Activated CD8-positive, alpha-beta memory T cell treated with anti-CD3 and anti-CD28 coated beads for 4 hours (primary cell): ENCODE data around the gene NEDD4L.
A peak's percentile ranks its signal among the peaks of the same experiment; 100 is the strongest.

Source experiments
- DNase-seq, 2 donors: peaks; one replicate each; pipeline ENCODE4 v3.0.0-alpha.2; 2020; ENCODE audit warnings: low read depth in 2 of 2

NEDD4L gene

DNA sequence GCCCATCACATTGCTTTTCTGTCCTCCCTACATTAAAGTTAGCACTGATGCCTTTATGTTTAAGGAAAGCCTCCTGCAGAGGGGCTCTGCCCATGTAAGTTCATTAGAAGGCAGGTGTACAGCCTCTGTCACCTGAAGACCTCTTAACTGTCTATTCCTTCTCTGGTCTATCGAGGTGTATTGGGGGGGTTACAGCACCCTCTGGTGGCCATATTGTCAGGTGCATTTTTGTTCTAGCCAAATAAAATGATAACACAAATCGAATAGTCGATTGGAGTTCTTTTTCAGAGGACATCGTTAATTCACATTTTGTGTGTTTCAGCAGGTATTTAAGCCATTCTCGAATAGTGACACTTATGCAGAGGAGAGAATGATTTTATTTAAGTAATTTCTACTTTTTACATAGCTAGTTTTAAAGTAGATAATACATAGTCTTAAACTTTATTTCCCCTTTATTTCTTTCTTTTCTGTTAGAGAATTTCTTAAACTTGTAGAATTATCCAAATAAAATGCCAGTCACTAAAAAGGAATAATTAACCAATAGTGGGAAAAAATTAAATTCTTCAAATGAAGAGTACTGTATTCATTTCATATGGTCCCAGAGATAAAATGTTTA is 136.8 kb downstream of the NEDD4L start:
- peak; percentile 18 to 31 for DNase-seq

DNA sequence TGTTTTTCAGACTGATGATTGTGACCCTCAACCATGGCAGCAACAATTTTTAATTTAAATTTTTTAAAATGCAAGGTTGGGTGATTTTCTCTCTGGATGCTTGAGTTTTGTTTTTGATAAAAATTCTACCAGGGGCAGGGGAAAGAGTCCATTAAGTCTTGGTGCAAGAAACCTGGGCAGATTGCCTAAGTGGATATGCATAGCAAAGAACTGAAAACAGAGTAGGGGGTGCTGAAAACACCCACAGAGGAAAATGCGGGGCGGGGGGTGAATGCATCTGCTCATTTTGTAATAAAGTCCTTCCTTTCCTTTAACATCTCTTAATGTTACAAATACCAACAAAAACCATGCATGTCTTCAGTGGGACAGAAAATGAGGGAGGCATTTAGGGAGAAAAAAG is 138.0 kb downstream of the NEDD4L start:
- DNase-seq = no peak

DNA sequence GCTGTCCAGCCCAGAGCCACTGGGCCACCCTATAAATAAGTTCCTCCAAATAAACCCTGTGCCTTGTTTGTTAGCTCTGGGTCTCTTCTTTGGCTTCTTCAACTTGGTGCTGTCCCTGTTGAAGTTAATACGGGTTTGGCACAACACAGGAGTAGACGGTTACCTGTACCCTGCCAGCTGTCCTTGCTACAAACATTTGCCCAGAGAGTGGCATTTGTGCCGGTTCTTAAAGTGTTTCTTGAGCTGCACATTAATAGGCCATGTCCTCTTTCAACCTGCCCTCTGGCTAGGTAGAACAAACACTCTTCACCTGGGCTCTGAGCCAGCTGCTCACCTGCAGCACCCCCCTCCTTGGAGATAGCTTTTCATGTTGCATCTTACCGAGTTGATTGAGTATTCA is 139.2 kb downstream of the NEDD4L start:
- DNase-seq = no peak

DNA sequence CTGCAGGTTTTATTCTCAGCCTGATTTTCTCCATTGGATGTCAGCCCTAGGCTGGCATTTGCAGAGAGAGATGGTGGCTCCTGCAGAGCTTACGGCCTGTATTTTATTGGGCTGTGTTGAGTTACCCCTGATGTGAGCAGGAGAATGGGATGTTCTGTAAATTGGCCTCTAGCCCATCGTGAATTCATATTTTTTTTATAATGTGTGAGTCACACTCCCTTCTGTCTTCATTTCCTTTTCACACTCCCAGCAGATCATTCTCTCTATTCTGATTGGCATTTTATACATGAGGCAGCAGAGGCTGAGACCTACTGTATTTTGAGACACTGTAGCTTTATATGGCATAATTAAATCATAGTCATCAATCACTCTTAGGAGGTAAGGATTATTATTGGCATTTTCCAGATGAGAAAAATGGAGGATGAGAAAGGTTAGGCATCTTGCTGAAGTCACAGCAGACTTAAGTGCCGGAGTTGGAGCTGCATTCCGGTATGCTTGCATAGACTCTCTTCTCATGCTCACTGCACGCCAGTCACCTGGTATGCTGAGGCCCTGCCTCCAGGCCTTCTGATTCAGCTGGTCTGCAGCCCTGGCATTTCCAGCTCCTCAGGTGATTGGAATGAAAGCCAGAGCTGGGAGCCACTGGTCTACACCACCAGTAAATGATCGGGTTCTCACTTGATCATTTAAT is 142.4 kb downstream of the NEDD4L start:
- DNase-seq = no peak

DNA sequence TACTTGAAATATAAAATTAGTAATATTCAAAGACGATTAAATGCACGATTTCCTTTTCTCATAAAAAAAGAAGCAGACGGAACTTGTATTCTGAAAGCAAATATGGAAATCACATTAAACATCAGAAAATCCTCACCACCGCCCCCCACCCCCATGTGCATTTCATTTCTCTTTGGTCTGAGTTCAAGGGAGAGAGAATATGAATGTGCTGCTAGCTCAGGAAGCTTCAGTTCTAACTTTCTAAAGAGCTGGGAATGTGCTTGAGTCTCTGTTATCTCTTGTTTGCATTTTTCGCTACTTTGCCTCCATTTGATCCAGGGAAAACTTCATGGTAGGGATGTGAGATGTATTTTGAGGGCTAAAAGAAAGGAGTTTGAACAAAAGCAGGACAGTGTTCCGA is 143.6 kb downstream of the NEDD4L start:
- DNase-seq = no peak

DNA sequence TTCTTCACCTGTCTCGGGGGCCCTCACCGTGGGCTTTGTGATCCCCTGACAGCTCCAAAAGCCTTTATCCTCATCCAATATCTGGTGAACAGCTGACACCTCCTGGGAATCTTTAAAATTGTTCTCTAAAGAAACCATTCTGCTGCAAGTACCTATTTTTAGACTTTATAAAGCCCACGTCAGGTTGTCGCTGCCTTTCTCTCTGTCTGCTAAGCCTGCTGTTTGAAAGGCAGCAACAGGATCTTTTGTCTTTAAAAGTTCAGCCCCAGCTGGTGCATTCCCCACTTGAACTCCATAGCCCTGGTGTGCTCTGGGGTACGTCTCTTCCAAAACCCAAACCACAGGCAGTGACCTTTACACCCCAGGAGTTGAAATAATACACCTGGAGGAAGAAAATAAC is 145.0 kb downstream of the NEDD4L start:
- DNase-seq = no peak

DNA sequence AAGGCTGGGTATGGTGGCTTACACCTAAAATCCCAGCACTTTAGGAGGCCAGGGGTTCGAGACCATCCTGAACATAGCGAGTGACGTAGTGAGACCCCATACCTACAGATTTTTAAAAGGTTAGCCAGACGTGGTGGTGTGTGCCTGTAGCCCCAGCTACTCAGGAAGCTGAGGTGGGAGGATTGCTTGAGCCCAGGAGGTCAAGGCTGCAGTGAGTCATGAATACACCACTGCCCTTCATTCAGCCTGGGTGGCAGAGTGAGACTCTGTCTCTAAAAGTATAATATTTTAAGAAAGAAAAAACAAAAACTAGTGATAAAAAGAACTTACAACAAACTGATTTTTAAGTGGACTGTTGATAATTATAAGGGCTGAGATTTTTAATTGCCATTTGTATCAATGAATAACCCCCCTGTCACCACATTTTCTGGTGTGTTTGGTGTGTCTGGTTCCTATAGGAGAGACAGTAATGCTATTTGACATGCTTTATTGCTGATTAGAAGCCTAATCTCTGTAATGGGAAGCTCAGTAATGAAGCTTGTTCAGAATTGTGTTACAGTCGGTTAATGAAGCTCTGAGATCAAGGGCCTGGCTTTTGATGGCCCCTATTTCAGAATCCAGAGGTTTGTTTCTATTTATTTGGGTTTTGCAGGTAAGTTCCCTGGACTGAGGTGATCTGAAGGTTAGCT is 147.0 kb downstream of the NEDD4L start:
- no peak for DNase-seq

DNA sequence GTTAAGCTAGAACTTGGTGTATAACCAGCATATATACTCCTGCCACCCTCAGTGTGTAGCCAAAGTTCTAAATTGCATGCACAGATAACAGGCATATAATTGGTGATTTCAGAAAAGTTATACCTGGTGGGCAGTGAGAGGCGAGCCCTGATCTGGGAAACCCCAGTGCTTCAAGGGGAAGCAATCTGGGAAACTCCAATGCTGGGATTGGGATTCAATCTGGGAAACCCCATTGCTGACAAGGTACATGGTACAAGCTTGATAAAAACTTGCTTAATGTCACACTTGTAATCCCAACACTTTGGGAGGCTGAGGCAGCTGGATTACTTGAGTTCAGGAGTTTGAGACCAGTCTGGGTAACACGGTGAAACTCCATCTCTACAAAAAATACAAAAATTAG is 147.6 kb downstream of the NEDD4L start:
- DNase-seq = no peak

DNA sequence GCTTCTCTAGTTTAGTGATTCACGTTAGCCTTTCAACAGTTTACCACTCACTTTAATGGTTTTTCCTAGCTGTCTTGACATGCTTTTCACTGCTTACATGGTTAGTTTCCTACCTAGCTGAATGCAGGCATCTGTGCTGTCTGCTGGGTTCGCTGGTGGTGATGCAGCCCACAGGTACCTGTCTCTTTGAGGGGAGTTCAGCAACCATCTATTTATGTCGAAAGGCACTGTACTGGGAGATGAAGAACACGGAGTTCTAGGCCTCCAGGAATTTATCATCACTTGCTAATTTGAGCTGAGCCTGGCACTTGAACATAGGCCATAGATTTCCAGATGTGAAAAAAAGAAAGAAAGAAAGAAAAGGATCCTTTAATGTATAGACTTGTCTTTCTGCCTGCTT is 148.5 kb downstream of the NEDD4L start:
- no peak for DNase-seq

DNA sequence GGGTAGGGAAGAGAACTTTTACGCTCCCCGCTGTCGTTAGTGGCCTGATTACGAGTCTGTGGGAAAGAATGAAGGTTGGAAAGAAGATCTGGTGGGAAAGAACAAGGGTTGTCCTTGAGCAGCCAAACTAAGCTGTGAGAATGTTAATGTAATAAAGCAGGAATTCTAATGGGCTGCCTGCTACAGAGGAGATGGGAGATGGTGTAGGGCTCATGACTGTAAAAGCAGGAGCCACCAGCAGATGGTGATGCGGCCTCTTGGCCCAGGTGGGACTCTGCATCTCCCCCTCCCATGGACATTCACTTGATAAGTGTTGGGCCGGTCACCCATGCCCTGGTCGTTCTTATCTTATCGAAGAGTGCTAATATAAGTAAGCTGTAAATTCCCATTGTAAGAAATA is 150.0 kb downstream of the NEDD4L start:
- no peak for DNase-seq

DNA sequence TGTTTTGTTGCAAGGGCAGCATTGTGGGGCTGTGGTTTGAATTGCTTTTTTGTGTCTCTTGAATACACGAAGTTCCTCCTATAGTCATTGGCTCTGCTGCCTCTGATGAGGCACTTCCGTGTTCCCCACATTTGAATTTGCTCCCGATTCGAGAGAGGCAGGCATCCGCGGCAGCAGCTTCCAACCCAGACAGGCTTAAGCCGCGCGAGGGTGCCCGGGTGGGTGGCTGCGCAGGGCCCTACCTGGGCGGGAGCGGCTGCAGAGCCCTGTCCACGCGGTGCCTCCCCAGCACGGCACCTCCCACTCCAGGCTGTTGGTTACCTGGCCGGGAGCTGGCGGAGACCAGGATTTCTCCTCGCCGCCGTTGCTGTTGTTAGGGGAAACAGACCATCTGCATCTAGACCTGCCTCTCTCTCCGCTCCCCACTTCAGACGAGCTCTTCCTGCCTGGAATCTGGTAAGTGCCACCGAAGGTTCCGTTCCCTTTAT is 151.3 kb downstream of the NEDD4L start:
- no peak for DNase-seq

DNA sequence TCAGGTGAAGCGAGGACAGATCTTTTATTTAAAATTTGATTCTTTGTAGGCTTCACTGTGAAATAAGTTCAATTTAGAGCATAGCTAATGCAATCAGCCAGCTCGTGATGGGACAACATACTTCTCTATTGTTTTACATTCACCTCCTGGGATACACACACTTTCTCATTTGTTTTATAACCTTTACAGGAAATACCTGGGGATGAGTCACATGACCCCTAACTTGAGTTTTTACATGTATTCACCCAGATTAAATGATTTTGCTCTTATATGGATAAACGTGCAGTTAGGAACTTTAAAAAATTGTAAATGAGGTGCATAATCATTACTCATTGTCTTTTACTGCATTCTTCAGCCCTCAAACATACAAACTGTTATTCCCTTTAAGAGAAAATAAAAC is 152.1 kb downstream of the NEDD4L start:
- no peak for DNase-seq

DNA sequence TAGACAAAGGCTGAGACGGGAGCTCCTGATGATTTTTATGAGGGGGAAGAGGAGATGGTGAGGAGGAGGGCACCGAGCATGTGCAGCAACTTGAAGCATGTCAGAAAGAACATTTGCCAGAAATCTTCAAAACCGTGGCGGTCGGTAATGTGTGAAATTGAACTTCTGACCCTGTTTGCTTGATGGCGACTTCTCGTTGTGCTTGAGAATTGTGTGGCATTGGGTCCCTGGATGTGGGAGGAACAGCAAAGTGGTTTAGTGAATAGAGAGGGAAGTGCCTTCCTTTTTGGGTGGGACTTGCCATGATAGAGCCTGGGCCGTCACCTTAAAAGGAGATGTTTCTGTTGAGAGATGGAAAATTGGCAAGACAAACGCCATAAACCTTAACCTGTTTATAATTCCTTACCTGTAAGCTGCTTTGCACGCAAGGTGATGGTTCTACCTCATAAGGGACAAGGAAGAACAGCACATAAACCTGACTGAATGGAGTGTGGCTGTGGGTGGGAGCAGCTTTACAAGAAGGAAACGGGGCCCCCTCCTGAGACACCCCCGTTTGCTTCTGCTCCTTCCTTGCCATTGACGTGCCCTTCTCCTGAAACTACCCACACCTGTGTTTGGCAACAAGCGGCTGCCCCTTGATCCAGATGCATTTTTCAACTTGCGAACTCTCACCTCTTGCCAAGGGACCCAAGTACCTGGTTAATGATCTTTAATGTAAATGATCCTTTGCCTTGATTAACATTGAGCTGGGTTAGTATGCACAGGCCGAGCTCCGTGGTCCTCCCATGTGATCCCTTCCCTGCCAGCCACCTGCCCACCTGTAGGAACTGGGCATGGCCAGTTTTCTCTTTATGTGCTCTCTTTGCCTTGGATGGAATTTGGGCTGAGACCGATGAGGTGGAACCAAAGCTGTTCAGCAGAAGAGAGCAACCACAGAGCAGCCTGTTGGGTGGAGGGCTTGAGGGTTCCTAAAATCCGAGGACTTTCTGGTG is 153.2 kb downstream of the NEDD4L start:
- no peak for DNase-seq

DNA sequence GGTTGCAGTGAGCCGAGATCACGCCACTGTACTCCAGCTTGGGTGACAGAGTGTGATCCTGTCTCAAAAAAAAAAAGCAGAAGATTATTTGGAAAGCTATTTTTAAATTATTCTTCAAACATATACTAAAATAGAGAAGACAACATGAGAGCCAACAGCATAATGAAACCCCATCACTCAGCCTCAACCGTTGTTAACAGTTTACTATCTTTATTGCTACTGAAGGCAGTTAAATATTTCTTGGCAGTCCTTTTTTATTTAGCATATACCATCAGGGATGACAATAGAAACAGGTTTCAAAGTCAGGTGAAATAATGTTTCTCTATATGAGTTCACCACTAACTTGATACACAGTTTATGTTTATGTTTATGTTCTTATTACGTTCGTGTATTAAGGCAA is 157.2 kb downstream of the NEDD4L start:
- no peak for DNase-seq

DNA sequence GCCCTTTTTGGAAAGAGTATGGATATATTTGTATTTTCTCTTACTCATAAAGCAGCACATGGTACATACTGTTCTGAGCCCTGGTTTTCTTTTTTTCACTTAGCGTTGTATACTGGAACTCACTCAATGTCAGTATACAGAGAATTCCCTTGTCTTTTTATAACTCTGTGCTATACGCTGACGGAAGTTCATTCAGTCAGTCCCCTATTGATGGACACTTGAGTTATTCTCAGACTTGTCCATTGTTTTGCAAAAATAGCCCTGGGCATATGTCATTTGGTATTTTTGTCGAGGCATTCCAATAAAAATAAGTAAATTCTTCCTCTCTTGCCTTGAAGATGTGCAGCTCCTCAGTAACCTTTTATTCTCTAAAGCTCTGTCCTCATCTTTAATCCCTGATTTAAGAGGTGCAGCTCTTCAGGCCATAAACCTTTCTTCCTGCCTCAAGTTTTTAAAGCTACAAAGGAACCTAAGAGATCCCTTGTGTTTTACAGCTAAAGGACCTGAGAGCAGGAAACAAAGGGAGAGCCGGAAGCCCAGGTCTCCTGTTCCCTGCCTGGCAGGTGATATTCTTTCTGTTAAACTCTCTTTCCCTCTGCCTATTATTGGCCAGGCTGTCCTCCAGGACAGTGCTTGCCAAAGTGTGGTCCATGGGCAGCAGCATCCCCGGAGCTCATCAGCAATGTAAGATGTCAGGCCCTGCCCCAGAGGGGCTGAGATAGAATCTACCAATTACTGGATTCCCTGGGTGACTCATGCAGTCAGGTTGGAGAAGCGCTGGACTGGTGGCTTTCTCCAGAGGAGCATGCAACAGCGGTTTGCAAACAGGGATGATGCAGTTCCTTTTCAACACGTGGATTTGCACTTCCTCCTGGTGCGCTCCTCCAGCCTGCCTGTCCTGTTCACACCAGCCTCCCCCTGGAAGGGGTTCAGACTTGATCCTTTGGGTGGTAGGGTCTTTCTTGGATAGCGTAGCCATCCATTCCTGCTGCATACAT is 158.0 kb downstream of the NEDD4L start:
- DNase-seq = no peak

DNA sequence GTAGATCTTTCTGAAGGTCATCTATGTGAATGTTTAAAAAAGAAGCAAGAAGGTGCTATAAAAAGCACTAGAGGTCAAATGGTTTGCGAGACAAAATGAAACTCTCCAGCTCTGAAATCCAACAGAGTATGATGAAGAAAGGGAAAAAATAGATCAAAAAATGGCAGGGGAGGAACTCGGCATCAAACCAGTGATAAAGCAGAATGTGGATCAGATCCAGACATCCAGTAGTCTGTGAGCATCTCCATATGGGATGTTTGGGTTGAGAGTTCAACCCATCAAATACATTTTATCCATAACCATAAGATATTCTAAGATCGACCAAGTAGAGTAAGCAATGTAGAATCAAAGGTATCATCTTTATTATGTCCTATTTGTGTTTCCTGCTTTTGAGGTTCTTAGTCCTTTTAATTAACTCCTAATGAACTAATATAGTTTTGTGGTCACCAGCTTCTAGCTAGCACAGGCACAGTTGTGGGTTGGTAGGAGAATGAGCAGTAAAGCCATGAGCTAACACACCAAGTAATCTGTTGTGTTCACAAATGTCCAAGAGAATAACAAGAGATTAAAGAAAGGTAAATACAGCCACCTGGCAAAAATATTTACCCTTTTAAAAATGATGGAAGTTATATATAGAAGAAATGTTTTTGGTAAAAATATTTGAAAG is 160.9 kb downstream of the NEDD4L start:
- DNase-seq = no peak

DNA sequence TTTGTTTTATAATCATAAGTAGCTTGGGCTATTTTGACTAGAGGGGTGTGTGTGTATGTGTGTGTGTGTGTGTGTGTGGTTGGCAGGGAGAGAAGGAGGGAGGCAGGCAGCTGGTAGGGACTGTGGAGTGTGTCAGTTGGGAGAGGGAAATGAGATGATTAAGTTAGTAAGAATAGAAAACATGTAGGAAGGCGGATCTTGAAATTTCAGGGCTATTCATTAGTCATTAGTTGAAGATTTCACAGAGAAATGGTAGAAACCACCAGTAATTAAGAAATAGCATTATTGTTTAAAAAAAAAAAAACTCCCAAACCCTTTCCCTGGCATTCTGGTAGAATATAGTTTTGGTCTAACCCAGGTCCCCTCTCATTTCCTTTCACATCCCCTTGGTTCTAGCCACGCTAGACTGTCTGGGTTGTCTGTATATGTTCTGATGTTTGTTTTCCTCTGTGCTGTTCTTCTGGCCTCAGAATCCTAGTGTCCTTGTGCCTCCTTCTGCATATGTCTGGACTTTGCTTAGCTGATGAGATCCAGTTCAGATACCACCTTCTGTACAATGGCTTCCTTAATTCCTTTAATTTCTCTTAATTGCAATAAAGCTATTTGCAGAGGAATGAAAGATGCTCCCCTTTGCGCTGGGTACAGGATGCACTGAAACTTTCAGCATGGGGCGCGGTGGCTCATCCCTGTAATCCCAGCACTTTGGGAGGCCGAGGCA is 161.6 kb downstream of the NEDD4L start:
- no peak for DNase-seq

DNA sequence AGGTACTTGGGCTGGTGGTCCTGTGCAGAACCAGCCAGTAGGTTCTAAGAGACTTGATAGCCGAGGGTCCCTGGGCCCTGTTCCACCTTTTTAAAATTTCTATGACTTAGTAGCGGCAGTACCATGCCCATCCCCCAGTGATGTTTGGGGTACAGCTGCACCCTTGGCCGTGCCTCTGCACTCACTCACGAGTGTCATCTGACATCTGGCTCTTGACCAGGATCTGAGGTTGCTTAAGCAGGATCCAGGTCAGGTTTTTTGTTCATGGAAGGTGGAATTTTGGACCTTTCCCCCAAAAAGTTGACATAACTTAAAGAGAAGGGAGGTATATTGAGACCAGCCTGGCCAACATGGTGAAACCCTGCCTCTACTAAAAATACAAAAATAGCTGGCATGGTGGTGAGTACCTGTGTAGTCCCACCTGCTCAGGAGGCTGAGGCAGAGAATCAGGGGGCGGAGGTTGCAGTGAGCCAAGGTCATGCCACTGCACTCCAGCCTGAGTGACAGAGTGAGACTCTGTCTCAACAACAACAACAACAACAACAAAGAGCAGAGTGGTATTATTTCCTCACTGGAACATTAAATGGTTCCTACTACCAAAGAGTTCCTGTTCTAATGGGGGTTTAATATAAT is 163.6 kb downstream of the NEDD4L start:
- DNase-seq = no peak
